ENCODE results near the gene KAT8. TPM values are rescaled to one million over a fixed set of nuclear protein-coding genes. Genes with fewer than 3 reads are reported as not detected.
"Not testable (repeated sequence)": the region's sequence is repeated elsewhere in the genome, so short reads cannot be mapped to it uniquely, and the experiment has no call there.

The KAT8 gene
- total RNA-seq, 1 experiment from 2014 or later: 66.6 TPM

DNA sequence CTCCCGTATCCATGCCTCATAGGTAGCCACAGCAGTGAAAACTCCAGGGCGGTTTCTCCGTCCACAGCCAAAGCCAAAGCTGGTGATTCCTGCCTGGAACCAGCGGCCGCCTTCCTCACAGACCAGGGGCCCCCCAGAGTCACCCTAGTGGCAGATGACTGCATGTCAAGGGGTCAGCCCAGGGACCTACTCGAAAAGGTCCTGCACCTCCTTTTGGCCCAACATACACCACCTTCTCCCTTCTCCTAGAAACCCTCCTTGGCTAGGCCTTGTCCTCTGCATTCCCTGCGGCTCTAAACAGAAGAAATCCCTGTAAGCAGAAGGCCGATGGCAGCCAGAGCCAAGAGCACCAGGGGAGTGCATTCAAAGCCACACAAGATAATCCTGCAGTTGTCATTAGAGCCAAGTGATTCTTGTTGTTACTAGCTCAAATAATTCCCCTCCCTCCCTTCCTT, 26.3 kb downstream of the KAT8 start:
- no TSS peak for BruUV-seq (replicated peaks)
- peaks cover 50% of the 10 kb centered on the region for H3K4me1 Mint-ChIP-seq (ENCODE audit: low read depth, unreplicated experiment)
- TF ChIP-seq, protein P1, sequence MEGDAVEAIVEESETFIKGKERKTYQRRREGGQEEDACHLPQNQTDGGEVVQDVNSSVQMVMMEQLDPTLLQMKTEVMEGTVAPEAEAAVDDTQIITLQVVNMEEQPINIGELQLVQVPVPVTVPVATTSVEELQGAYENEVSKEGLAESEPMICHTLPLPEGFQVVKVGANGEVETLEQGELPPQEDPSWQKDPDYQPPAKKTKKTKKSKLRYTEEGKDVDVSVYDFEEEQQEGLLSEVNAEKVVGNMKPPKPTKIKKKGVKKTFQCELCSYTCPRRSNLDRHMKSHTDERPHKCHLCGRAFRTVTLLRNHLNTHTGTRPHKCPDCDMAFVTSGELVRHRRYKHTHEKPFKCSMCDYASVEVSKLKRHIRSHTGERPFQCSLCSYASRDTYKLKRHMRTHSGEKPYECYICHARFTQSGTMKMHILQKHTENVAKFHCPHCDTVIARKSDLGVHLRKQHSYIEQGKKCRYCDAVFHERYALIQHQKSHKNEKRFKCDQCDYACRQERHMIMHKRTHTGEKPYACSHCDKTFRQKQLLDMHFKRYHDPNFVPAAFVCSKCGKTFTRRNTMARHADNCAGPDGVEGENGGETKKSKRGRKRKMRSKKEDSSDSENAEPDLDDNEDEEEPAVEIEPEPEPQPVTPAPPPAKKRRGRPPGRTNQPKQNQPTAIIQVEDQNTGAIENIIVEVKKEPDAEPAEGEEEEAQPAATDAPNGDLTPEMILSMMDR (IDR thresholded peaks at IDR 0.05; ENCODE audit: unreplicated experiment): no peak
- DNase-seq: no peak
- peak overlapping the region; percentile 59 for H3K4me3 Mint-ChIP-seq (ENCODE audit: low read depth, unreplicated experiment)
- peaks cover 33% of the 10 kb centered on the region for H3K36me3 Mint-ChIP-seq (ENCODE audit: insufficient read depth, unreplicated experiment)
- no peaks in the 10 kb centered on the region for H3K9me3 Mint-ChIP-seq (ENCODE audit: low read depth, unreplicated experiment)
- intact Hi-C loops (cut with micrococcal nuclease; ENCODE audit: unreplicated experiment): loop anchor here (5.0 kb wide), 1 partner anchor 71 kb away; the partner anchor contains the start of genes ZNF646 and ZNF668
- CTCF ChIA-PET: interaction anchor here (0.6 to 3.8 kb wide), 3 partner anchors 14 to 147 kb away, joined by 3 to 38 read pairs (median 4); no protein-coding TSS in a partner anchor
- H3K27ac Mint-ChIP-seq (ENCODE audit: unreplicated experiment): no peak overlapping the region
- H3K27me3 Mint-ChIP-seq (ENCODE audit: unreplicated experiment): peaks cover 29% of the 10 kb centered on the region

- BruUV-seq (replicated peaks); H3K27ac Mint-ChIP-seq (ENCODE audit: unreplicated experiment); H3K4me3 Mint-ChIP-seq (ENCODE audit: low read depth, unreplicated experiment); DNase-seq; H3K9me3 Mint-ChIP-seq (ENCODE audit: low read depth, unreplicated experiment); CTCF ChIA-PET: not testable (repeated sequence)
- intact Hi-C loops (cut with micrococcal nuclease; ENCODE audit: unreplicated experiment): loop anchor here (5.0 kb wide), 1 partner anchor 72 kb away; the partner anchor contains the start of genes ZNF646 and ZNF668
- Mint-ChIP-seq H3K27me3 (ENCODE audit: unreplicated experiment) (peaks cover 29% of the 10 kb centered on the region), H3K4me1 (ENCODE audit: low read depth, unreplicated experiment) (peaks cover 45% of the 10 kb centered on the region), H3K36me3 (ENCODE audit: insufficient read depth, unreplicated experiment) (peaks cover 27% of the 10 kb centered on the region)
Observed at GRCh38 chr16:31144418-31144817, 27.0 kb downstream of the KAT8 start.

DNA sequence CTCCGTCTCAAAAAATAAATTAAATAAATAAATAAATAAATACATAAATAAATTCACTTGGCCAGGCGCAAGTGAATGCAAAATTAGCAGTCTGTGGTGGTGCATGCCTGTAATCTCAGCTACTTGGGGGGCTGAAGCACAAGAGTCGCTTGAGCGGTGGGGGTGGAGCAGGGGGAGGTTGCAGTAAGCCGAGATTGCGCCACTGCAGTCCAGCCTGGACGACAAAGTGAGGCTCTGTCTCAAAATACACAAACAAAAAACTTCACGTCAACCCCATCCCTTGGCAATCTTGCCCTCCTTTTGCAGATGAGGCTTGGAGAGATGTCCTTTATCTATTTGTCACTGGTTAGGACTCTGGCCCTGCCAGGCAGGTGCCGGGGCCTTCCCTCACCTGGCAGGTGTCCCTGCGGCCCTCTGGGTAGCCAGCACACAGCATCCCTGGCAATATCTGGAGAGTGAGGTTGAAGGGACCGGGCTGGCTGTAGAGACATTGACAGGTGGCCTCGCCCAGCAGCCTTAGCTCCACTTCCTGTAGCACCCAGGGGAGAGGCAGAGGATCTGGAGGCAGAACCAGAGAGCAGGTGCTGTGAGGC, 28.0 kb downstream of the KAT8 start:
- Mint-ChIP-seq H3K9me3 (ENCODE audit: low read depth, unreplicated experiment) (no peaks in the 10 kb centered on the region), H3K4me1 (ENCODE audit: low read depth, unreplicated experiment) (peaks cover 48% of the 10 kb centered on the region), H3K4me3 (ENCODE audit: low read depth, unreplicated experiment) (no peak overlapping the region), H3K36me3 (ENCODE audit: insufficient read depth, unreplicated experiment) (peaks cover 27% of the 10 kb centered on the region), H3K27me3 (ENCODE audit: unreplicated experiment) (peaks cover 29% of the 10 kb centered on the region), H3K27ac (ENCODE audit: unreplicated experiment) (no peak overlapping the region)
- TF ChIP-seq, protein P1 (IDR thresholded peaks at IDR 0.05; ENCODE audit: unreplicated experiment): no peak
- no peak for DNase-seq
- CTCF ChIA-PET: interaction anchor here (0.7 to 1.1 kb wide), 4 partner anchors 14 to 161 kb away, joined by 3 to 4 read pairs (median 3); partner anchors contain the start of gene HSD3B7
- no TSS peak for BruUV-seq (replicated peaks)
- intact Hi-C loops (cut with micrococcal nuclease; ENCODE audit: unreplicated experiment): loop anchor here (5.0 kb wide), 1 partner anchor 38 kb away; the partner anchor contains the start of gene BCKDK

- Mint-ChIP-seq H3K27ac (ENCODE audit: unreplicated experiment) (no peak overlapping the region), H3K4me1 (ENCODE audit: low read depth, unreplicated experiment) (peaks cover 38% of the 10 kb centered on the region), H3K27me3 (ENCODE audit: unreplicated experiment) (peaks cover 29% of the 10 kb centered on the region), H3K4me3 (ENCODE audit: low read depth, unreplicated experiment) (peak overlapping the region; percentile 47), H3K9me3 (ENCODE audit: low read depth, unreplicated experiment) (no peaks in the 10 kb centered on the region), H3K36me3 (ENCODE audit: insufficient read depth, unreplicated experiment) (peaks cover 10% of the 10 kb centered on the region)
- CTCF ChIA-PET: interaction anchor here (0.7 kb wide), 1 partner anchor 32 kb away, joined by 3 read pairs; the partner anchor contains the start of gene FUS
- DNase-seq: no peak
- BruUV-seq (replicated peaks): no TSS peak
- intact Hi-C loops (cut with micrococcal nuclease; ENCODE audit: unreplicated experiment): loop anchor here (5.0 kb wide), 1 partner anchor 40 kb away; the partner anchor contains the start of gene BCKDK
- TF ChIP-seq, protein P1 (IDR thresholded peaks at IDR 0.05; ENCODE audit: unreplicated experiment): no peak
Observed at GRCh38 chr16:31147574-31147973, 30.1 kb downstream of the KAT8 start.

Measured in Calu3 (cell line).